MCF 10A (cell line): ENCODE data around the gene P2RX1. TPM values are rescaled to one million over a fixed set of nuclear protein-coding genes. Genes with fewer than 3 reads are reported as not detected.

Experiments
- BruUV-seq: library from RNA; stranded (reverse); fragments of 400-500 nt; replicated peaks from 2 replicates; lab custom pipeline; 2021; lab: Mats Ljungman, UMichigan
- CTCF ChIA-PET: fragments of 300-600 bp; sonication (Branson Sonifier 250); formaldehyde crosslinking; extraction: SDS; loops from one replicate; lab custom pipeline; 2021; ENCODE audit warnings: antibody characterized with exemption, inconsistent platforms; lab: Yijun Ruan, JAX
- POLR2A ChIA-PET: fragments of 300-600, 350-650 bp; sonication (Branson Sonifier 250); formaldehyde crosslinking; extraction: SDS; loops from one replicate; lab custom pipeline; 2020; ENCODE audit warnings: antibody characterized with exemption, inconsistent platforms; lab: Yijun Ruan, JAX
- DNase-seq: peaks from one replicate; pipeline ENCODE4 v3.0.0-alpha.2; 2018; ENCODE audit not compliant: unreplicated experiment
- H3K27ac Mint-ChIP-seq: one replicate; pipeline ENCODE4 v1.8.0; 2022; ENCODE audit warnings: mild to moderate bottlenecking, low read depth, mixed read lengths; ENCODE audit not compliant: unreplicated experiment
- H3K27me3 Mint-ChIP-seq: one replicate; pipeline ENCODE4 v1.8.0; 2022; ENCODE audit warnings: mixed read lengths; ENCODE audit not compliant: insufficient read depth, unreplicated experiment
- H3K36me3 Mint-ChIP-seq: one replicate; pipeline ENCODE4 v1.8.0; 2022; ENCODE audit warnings: mild to moderate bottlenecking, moderate library complexity, mixed read lengths; ENCODE audit not compliant: insufficient read depth, unreplicated experiment
- H3K4me1 Mint-ChIP-seq: one replicate; pipeline ENCODE4 v1.8.0; 2022; ENCODE audit warnings: mixed read lengths; ENCODE audit not compliant: insufficient read depth, unreplicated experiment
- H3K4me3 Mint-ChIP-seq: one replicate; pipeline ENCODE4 v1.8.0; 2022; ENCODE audit warnings: mild to moderate bottlenecking, moderate library complexity, mixed read lengths; ENCODE audit not compliant: unreplicated experiment
- H3K9me3 Mint-ChIP-seq: one replicate; pipeline ENCODE4 v1.8.0; 2022; ENCODE audit warnings: mixed read lengths; ENCODE audit not compliant: unreplicated experiment
- CTCF ChIP-seq: fragments of 200-600 bp; IDR thresholded peaks from one replicate; pipeline ENCODE4 v1.8.0; 2022; ENCODE audit warnings: antibody characterized with exemption, mild to moderate bottlenecking; ENCODE audit not compliant: unreplicated experiment
- intact Hi-C: fragments of 100-400 bp; cut with micrococcal nuclease; formaldehyde crosslinking; loops from 2 replicates; pipeline ENCODE4 v1.14.1; 2022
- total RNA-seq: library from RNA; stranded (reverse); gene quantifications from 2 replicates; pipeline ENCODE4 v1.2.3, GENCODE V29; 2022

P2RX1 gene
- total RNA-seq, 1 experiment from 2014 or later: not detected

- no peak for DNase-seq
- H3K4me1 Mint-ChIP-seq: peaks cover 15% of the 10 kb centered on the region
- no peak overlapping the region for H3K27ac Mint-ChIP-seq
- no peaks in the 10 kb centered on the region for H3K9me3 Mint-ChIP-seq
- BruUV-seq: no TSS peak
- POLR2A ChIA-PET: no interaction called here
- H3K4me3 Mint-ChIP-seq: no peak overlapping the region
- no peaks in the 10 kb centered on the region for H3K27me3 Mint-ChIP-seq
- TF ChIP-seq CTCF: no peak
- no peaks in the 10 kb centered on the region for H3K36me3 Mint-ChIP-seq
- intact Hi-C loops: no loop called here
- CTCF ChIA-PET: interaction anchor here (0.6 to 1.6 kb wide), 6 partner anchors 11 to 1219 kb away, joined by 3 to 5 read pairs (median 3); partner anchors contain the start of gene USP6
Observed at GRCh38 chr17:3896968-3897235, 19.4 kb downstream of the P2RX1 start.

- ChIA-PET CTCF (interaction anchor here (0.6 to 0.7 kb wide), 3 partner anchors 25 to 1085 kb away, joined by 3 read pairs; no protein-coding TSS in a partner anchor), POLR2A (no interaction called here)
- Mint-ChIP-seq H3K27ac (no peak overlapping the region), H3K4me1 (peaks cover 21% of the 10 kb centered on the region), H3K36me3 (no peaks in the 10 kb centered on the region), H3K27me3 (no peaks in the 10 kb centered on the region), H3K9me3 (no peaks in the 10 kb centered on the region), H3K4me3 (no peak overlapping the region)
- no peak for TF ChIP-seq CTCF
- intact Hi-C loops: no loop called here
- BruUV-seq: no TSS peak
- no peak for DNase-seq
Observed at GRCh38 chr17:3896108-3896967, 19.9 kb downstream of the P2RX1 start.

- intact Hi-C loops: no loop called here
- TF ChIP-seq CTCF: no peak
- Mint-ChIP-seq H3K27me3 (no peaks in the 10 kb centered on the region), H3K9me3 (no peaks in the 10 kb centered on the region), H3K27ac (no peak overlapping the region), H3K4me1 (peaks cover 30% of the 10 kb centered on the region), H3K36me3 (peaks cover 5% of the 10 kb centered on the region), H3K4me3 (no peak overlapping the region)
- ChIA-PET CTCF (interaction anchor here (0.7 to 3.0 kb wide), 2 partner anchors 18 to 970 kb away, joined by 3 to 20 read pairs; no protein-coding TSS in a partner anchor), POLR2A (interaction anchor here (0.7 kb wide), 1 partner anchor 250 kb away, joined by 4 read pairs; no protein-coding TSS in a partner anchor)
- BruUV-seq: no TSS peak
- no peak for DNase-seq
Observed at GRCh38 chr17:3895354-3895753, 20.9 kb downstream of the P2RX1 start.

GRCh38 chr17:3894911-3895343, 21.3 kb downstream of the P2RX1 start:
- Mint-ChIP-seq H3K27ac (no peak overlapping the region), H3K4me1 (peaks cover 35% of the 10 kb centered on the region), H3K27me3 (no peaks in the 10 kb centered on the region), H3K9me3 (no peaks in the 10 kb centered on the region), H3K36me3 (peaks cover 7% of the 10 kb centered on the region), H3K4me3 (no peak overlapping the region)
- BruUV-seq: no TSS peak
- no peak for TF ChIP-seq CTCF
- intact Hi-C loops: no loop called here
- peak; percentile 66 for DNase-seq
- POLR2A ChIA-PET: interaction anchor here (0.7 to 1.0 kb wide), 2 partner anchors 131 to 250 kb away, joined by 3 to 4 read pairs; no protein-coding TSS in a partner anchor
- CTCF ChIA-PET: interaction anchor here (0.5 to 3.0 kb wide), 4 partner anchors 19 to 1577 kb away, joined by 3 to 20 read pairs (median 5); no protein-coding TSS in a partner anchor
